Left ventricle myocardium inferior (tissue), 1 donor: Measurements from ENCODE around the gene RGS14. TPM values are rescaled to one million over a fixed set of nuclear protein-coding genes. Genes with fewer than 3 reads are reported as not detected.

Experiments
- DNase-seq: peaks from one replicate; pipeline ENCODE4 v3.0.0-alpha.2; 2020
- H3K27ac ChIP-seq: fragments of 200-600 bp; replicated peaks from 2 replicates; pipeline ENCODE4 v1.8.0; 2021
- H3K27me3 ChIP-seq: fragments of 200-600 bp; 2 replicates; pipeline ENCODE4 v1.8.0; 2021; ENCODE audit warnings: low read depth
- H3K36me3 ChIP-seq: fragments of 200-600 bp; 2 replicates; pipeline ENCODE4 v1.8.0; 2021
- H3K4me1 ChIP-seq: fragments of 200-600 bp; 2 replicates; pipeline ENCODE4 v1.8.0; 2021
- H3K4me3 ChIP-seq: fragments of 200-600 bp; 2 replicates; pipeline ENCODE4 v1.8.0; 2021; ENCODE audit warnings: mild to moderate bottlenecking, moderate library complexity
- H3K9me3 ChIP-seq: fragments of 200-600 bp; replicated peaks from 2 replicates; pipeline ENCODE4 v1.8.0; 2021
- intact Hi-C: fragments of 100-400 bp; cut with micrococcal nuclease; formaldehyde crosslinking; loops from one replicate; pipeline ENCODE4 v1.11.0; 2022
- long read RNA-seq: library from polyadenylated mRNA; unstranded; transcript quantifications from one replicate; pipeline ENCODE4 v2.0.0, GENCODE V29; 2021
- total RNA-seq: library from RNA; stranded (reverse); fragmentation: NEBNext Ultra II Directional; extraction: Animal tissue kit (Norgen Biotek cat#: 25700); gene quantifications from one replicate; pipeline ENCODE4 v1.2.1, GENCODE V29; 2021
- TF ChIP-seq, protein P1 (sequence below): fragments of 200-600 bp; IDR thresholded peaks from 2 replicates; pipeline ENCODE4 v1.8.0; 2021; ENCODE audit warnings: antibody characterized with exemption, mild to moderate bottlenecking, borderline replicate concordance
- donor health status: DM: no; HTN: yes; CAD: no; lungs with severe emphysema.

The RGS14 gene
- 4.6 TPM for total RNA-seq
- long read RNA-seq, partial matches to known transcripts, result 1 of 4 reads
- long read RNA-seq, other reads (novel, unspliced or antisense), result 1 of 4 reads

GRCh38 chr5:177357459-177358351 is at the start of gene RGS14:
Gene RGS14, plus strand, starts transcription at chr5:177357924. Its CDS starts 101 bp downstream, at chr5:177358025.
- H3K9me3 ChIP-seq, result no peaks in the 10 kb centered on the region
- peaks cover 27% of the 10 kb centered on the region for H3K4me1 ChIP-seq
- peaks cover 11% of the 10 kb centered on the region for H3K27me3 ChIP-seq
- intact Hi-C loops, result no loop called here
- no peaks in the 10 kb centered on the region for H3K36me3 ChIP-seq
- DNase-seq, result peak; percentile 29
- TF ChIP-seq, protein P1, sequence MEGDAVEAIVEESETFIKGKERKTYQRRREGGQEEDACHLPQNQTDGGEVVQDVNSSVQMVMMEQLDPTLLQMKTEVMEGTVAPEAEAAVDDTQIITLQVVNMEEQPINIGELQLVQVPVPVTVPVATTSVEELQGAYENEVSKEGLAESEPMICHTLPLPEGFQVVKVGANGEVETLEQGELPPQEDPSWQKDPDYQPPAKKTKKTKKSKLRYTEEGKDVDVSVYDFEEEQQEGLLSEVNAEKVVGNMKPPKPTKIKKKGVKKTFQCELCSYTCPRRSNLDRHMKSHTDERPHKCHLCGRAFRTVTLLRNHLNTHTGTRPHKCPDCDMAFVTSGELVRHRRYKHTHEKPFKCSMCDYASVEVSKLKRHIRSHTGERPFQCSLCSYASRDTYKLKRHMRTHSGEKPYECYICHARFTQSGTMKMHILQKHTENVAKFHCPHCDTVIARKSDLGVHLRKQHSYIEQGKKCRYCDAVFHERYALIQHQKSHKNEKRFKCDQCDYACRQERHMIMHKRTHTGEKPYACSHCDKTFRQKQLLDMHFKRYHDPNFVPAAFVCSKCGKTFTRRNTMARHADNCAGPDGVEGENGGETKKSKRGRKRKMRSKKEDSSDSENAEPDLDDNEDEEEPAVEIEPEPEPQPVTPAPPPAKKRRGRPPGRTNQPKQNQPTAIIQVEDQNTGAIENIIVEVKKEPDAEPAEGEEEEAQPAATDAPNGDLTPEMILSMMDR, result no peak
- H3K27ac ChIP-seq, result no peak within 1 kb of the TSS
- H3K4me3 ChIP-seq, result peak within 1 kb of the TSS; percentile 45

DNA sequence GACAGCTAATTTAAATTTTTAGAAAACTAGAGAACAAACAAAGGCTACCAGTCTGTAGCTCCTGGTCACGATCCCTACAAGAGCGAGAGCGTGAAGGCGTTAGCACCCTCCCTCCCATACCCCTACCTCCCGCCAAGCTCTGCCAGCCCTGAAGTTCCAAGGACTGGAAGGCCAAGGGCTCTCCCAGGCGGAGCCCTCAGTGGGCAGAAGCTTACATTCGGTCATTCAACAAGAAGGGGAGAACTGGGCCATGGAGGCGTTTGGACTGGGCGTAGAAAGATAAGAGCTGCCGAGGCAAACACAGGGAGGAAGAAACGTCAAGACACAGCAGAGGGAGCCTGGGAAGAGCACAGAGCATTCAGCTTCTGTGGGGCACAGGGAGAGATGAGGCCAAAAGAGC is 49.0 kb upstream of the RGS14 start:
- Histone ChIP-seq H3K36me3 (peaks cover 25% of the 10 kb centered on the region), H3K4me1 (peaks cover 62% of the 10 kb centered on the region), H3K4me3 (no peak overlapping the region), H3K9me3 (no peaks in the 10 kb centered on the region), H3K27ac (no peak overlapping the region), H3K27me3 (no peaks in the 10 kb centered on the region)
- DNase-seq, result no peak
- intact Hi-C loops, result no loop called here
- TF ChIP-seq, protein P1, result no peak

GRCh38 chr5:177309351-177310191 is 48.2 kb upstream of the RGS14 start:
- Histone ChIP-seq H3K27ac (peak overlapping the region; percentile 15), H3K4me3 (no peak overlapping the region), H3K27me3 (no peaks in the 10 kb centered on the region), H3K9me3 (no peaks in the 10 kb centered on the region), H3K36me3 (peaks cover 25% of the 10 kb centered on the region), H3K4me1 (peaks cover 54% of the 10 kb centered on the region)
- intact Hi-C loops, result loop anchor here (10.0 kb wide), 1 partner anchor 145 kb away; no protein-coding TSS in a partner anchor
- TF ChIP-seq, protein P1, result peak; percentile 84
- DNase-seq, result peak; percentile 66

GRCh38 chr5:177310332-177310731 is 47.4 kb upstream of the RGS14 start:
- peaks cover 46% of the 10 kb centered on the region for H3K4me1 ChIP-seq
- no peak overlapping the region for H3K27ac ChIP-seq
- TF ChIP-seq, protein P1, result no peak
- no peaks in the 10 kb centered on the region for H3K9me3 ChIP-seq
- H3K4me3 ChIP-seq, result no peak overlapping the region
- intact Hi-C loops, result loop anchor here (10.0 kb wide), 1 partner anchor 144 kb away; no protein-coding TSS in a partner anchor
- H3K36me3 ChIP-seq, result peaks cover 20% of the 10 kb centered on the region
- DNase-seq, result no peak
- H3K27me3 ChIP-seq, result no peaks in the 10 kb centered on the region

DNA sequence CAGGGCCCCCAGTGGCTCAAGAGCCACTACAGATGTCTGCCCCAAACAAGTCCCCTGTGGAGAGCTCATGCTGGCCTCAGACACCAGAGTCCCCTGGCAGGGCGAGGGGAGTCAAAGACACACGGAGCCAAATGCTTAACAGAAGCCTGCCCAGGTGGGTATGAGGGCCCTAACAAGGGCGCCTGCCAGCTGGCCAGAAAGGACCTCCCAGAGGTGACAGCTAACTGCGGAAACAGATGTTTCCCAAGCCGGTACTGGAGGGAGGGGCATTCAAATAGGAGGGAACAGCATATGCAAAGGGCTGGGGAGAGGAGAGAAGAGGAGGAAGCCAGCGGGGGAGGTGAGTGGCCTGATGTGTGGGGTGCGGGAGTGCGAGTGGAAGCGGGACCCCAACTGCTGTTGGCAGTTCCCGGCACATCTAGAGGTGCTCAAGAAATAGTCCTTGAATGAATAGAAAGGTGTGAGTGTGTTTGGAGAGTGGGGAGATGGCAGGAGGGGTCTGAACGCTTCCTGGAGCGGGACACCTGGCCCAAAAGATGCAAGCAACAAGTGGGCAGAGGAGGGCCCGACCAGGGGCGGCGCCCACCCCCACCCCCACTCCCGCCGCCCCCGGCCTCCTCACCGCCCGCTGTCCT is 46.9 kb upstream of the RGS14 start:
- Histone ChIP-seq H3K4me1 (peaks cover 42% of the 10 kb centered on the region), H3K36me3 (peaks cover 14% of the 10 kb centered on the region), H3K9me3 (no peaks in the 10 kb centered on the region), H3K27ac (no peak overlapping the region), H3K4me3 (peak overlapping the region; percentile 70), H3K27me3 (no peaks in the 10 kb centered on the region)
- no peak for DNase-seq
- TF ChIP-seq, protein P1, result no peak
- intact Hi-C loops, result loop anchor here (10.0 kb wide), 1 partner anchor 144 kb away; no protein-coding TSS in a partner anchor
